H1 (cell line): ENCODE measurements around the gene GRK3. TPM values are rescaled to one million over a fixed set of nuclear protein-coding genes. Genes with fewer than 3 reads are reported as not detected.

Experiments used
- CTCF ChIA-PET: fragments of 300-600 bp; sonication (Branson Sonifier 250); formaldehyde crosslinking; loops from one replicate; lab custom pipeline; 2021; ENCODE audit not compliant: partially characterized antibody; lab: Charles Lee
- POLR2A ChIA-PET: fragments of 300-600 bp; sonication (Branson Sonifier 250); formaldehyde crosslinking; loops from one replicate; lab custom pipeline; 2021; ENCODE audit warnings: inconsistent platforms; ENCODE audit not compliant: partially characterized antibody; lab: Charles Lee
- DNase-seq, 2 experiments: peaks; one replicate each; pipeline versions ENCODE4 v3.0.0 to v3.0.0-alpha.2; 2010 to 2022; ENCODE audit warnings: low spot score in 2 of 2, low read depth in 1 of 2, mixed read lengths in 1 of 2
- FAIRE-seq: peaks from 2 replicates; lab custom pipeline; 2011; peaks lifted over from hg19 to GRCh38; lab: Jason Lieb, UNC
- H2AFZ ChIP-seq: 2 replicates; pipeline ENCODE4 v1.8.1; 2012; ENCODE audit warnings: low read length, inconsistent platforms
- H2AK5ac ChIP-seq: 2 replicates; pipeline ENCODE4 v1.6.1; 2013; ENCODE audit warnings: low read depth, low read length
- H2BK120ac ChIP-seq: replicated peaks from 2 replicates; pipeline ENCODE3; 2013; ENCODE audit warnings: low read depth, low read length, inconsistent platforms
- H2BK12ac ChIP-seq: 2 replicates; pipeline ENCODE4 v1.6.1; 2013; ENCODE audit warnings: low read depth, low read length
- H2BK15ac ChIP-seq: 2 replicates; pipeline ENCODE4 v1.6.1; 2013; ENCODE audit warnings: low read length
- H2BK20ac ChIP-seq: 2 replicates; pipeline ENCODE4 v1.6.1; 2013; ENCODE audit warnings: low read length
- H2BK5ac ChIP-seq: 2 replicates; pipeline ENCODE4 v1.6.1; 2013; ENCODE audit warnings: low read depth, low read length
- H3K14ac ChIP-seq: 2 replicates; pipeline ENCODE4 v1.6.1; 2013; ENCODE audit warnings: inconsistent platforms; ENCODE audit not compliant: insufficient read length
- H3K18ac ChIP-seq: 2 replicates; pipeline ENCODE4 v1.6.1; 2013; ENCODE audit warnings: low read length; ENCODE audit errors: extremely low read depth
- H3K23ac ChIP-seq: 2 replicates; pipeline ENCODE4 v1.6.1; 2013; ENCODE audit warnings: inconsistent platforms; ENCODE audit not compliant: insufficient read length
- H3K23me2 ChIP-seq: 2 replicates; pipeline ENCODE4 v1.6.1; 2013; ENCODE audit warnings: low read depth, low read length
- H3K27ac ChIP-seq: 2 replicates; pipeline ENCODE4 v1.6.1; 2011; ENCODE audit warnings: low read depth, low read length, inconsistent platforms
- H3K27me3 ChIP-seq, 4 experiments: replicated peaks in 1 of 4; 1 replicate in 1 of 4; 2 replicates in 3 of 4; pipeline versions ENCODE4 v1.6.1 to v1.8.1; 2011 to 2013; ENCODE audit warnings: low read length in 3 of 4, mild to moderate bottlenecking in 3 of 4, inconsistent platforms in 2 of 4, mixed read lengths in 2 of 4, moderate library complexity in 1 of 4; ENCODE audit not compliant: control insufficient read depth in 3 of 4, insufficient read depth in 3 of 4; ENCODE audit errors: extremely low read depth in 1 of 4
- H3K36me3 ChIP-seq, 4 experiments: 2 replicates each; pipeline versions ENCODE4 v1.6.1 to v1.8.1; 2011 to 2013; ENCODE audit warnings: mild to moderate bottlenecking in 4 of 4, low read length in 3 of 4, moderate library complexity in 2 of 4, control low read depth in 1 of 4, inconsistent platforms in 1 of 4; ENCODE audit not compliant: insufficient read depth in 4 of 4, control insufficient read depth in 2 of 4
- H3K4ac ChIP-seq: replicated peaks from 2 replicates; pipeline ENCODE3; 2013; ENCODE audit warnings: low read length, low read depth, mixed read lengths, inconsistent platforms; ENCODE audit not compliant: insufficient read length
- H3K4me1 ChIP-seq, 4 experiments: replicated peaks in 1 of 4; 1 replicate in 1 of 4; 2 replicates in 3 of 4; pipeline versions ENCODE4 v1.6.1 to v1.8.1; 2011 to 2013; ENCODE audit warnings: low read length in 3 of 4, inconsistent platforms in 2 of 4, mixed read lengths in 1 of 4; ENCODE audit not compliant: insufficient read depth in 4 of 4, control insufficient read depth in 3 of 4
- H3K4me2 ChIP-seq, 2 experiments: 2 replicates each; pipeline versions ENCODE4 v1.6.1 to v1.8.1; 2011 to 2013; ENCODE audit warnings: low read depth in 2 of 2, low read length in 2 of 2, control low read depth in 1 of 2, inconsistent platforms in 1 of 2, mild to moderate bottlenecking in 1 of 2; ENCODE audit not compliant: insufficient read depth in 1 of 2
- H3K4me3 ChIP-seq, 4 experiments: fragments of 200-600, 300-600 bp in 1 of 4; sonication (generic), shearing (Covaris generic), sonication (Bioruptor Twin) in 1 of 4; 2 replicates each; pipeline versions ENCODE4 v1.5.1 to v1.8.1; 2011 to 2016; ENCODE audit warnings: low read length in 4 of 4, low read depth in 3 of 4, control low read depth in 2 of 4, inconsistent platforms in 2 of 4, mild to moderate bottlenecking in 2 of 4, mixed read lengths in 1 of 4, moderate library complexity in 1 of 4; ENCODE audit not compliant: insufficient read depth in 2 of 4; ENCODE audit errors: extremely low read depth in 1 of 4
- H3K56ac ChIP-seq: replicated peaks from 2 replicates; pipeline ENCODE3; 2013; ENCODE audit warnings: low read depth, mild to moderate bottlenecking, mixed read lengths, low read length, inconsistent platforms; ENCODE audit not compliant: insufficient read length
- H3K79me1 ChIP-seq: 2 replicates; pipeline ENCODE4 v1.6.1; 2013; ENCODE audit warnings: low read depth, low read length, control low read depth
- H3K79me2 ChIP-seq, 2 experiments: 2 replicates each; pipeline versions ENCODE4 v1.6.1 to v1.8.1; 2012 to 2013; ENCODE audit warnings: low read length in 2 of 2, mild to moderate bottlenecking in 2 of 2, inconsistent platforms in 1 of 2; ENCODE audit not compliant: insufficient read depth in 2 of 2, control insufficient read depth in 1 of 2
- H3K9ac ChIP-seq, 4 experiments: replicated peaks in 1 of 4; 1 replicate in 1 of 4; 2 replicates in 3 of 4; pipeline versions ENCODE4 v1.6.1 to v1.8.1; 2011 to 2013; ENCODE audit warnings: low read depth in 3 of 4, low read length in 3 of 4, control low read depth in 2 of 4, mild to moderate bottlenecking in 2 of 4, moderate library complexity in 2 of 4, inconsistent platforms in 1 of 4; ENCODE audit errors: extremely low read depth in 1 of 4
- H3K9me3 ChIP-seq, 2 experiments: 2 replicates each; pipeline versions ENCODE4 v1.6.1 to v1.8.1; 2012 to 2013; ENCODE audit warnings: mild to moderate bottlenecking in 2 of 2, moderate library complexity in 2 of 2, control low read depth in 1 of 2, inconsistent platforms in 1 of 2, low read depth in 1 of 2, low read length in 1 of 2, mixed read lengths in 1 of 2; ENCODE audit not compliant: insufficient read depth in 2 of 2
- H4K20me1 ChIP-seq, 2 experiments: replicated peaks in 1 of 2; 2 replicates each; pipeline versions ENCODE3 to v1.8.1; 2011 to 2013; ENCODE audit warnings: inconsistent platforms in 2 of 2, low read length in 2 of 2, mild to moderate bottlenecking in 1 of 2; ENCODE audit not compliant: insufficient read depth in 2 of 2, control insufficient read depth in 1 of 2
- H4K5ac ChIP-seq: 2 replicates; pipeline ENCODE4 v1.6.1; 2013; ENCODE audit warnings: low read length, low read depth, mixed read lengths, inconsistent platforms; ENCODE audit not compliant: insufficient read length
- H4K8ac ChIP-seq: 2 replicates; pipeline ENCODE4 v1.8.0; 2013; ENCODE audit warnings: mild to moderate bottlenecking, moderate library complexity, low read length, inconsistent platforms; ENCODE audit not compliant: insufficient read depth; ENCODE audit errors: extremely low read depth
- H4K91ac ChIP-seq: replicated peaks from 2 replicates; pipeline ENCODE3; 2013; ENCODE audit warnings: low read length, mixed read lengths, inconsistent platforms; ENCODE audit not compliant: insufficient read length
- KDM4A ChIP-seq: IDR thresholded peaks from one replicate; pipeline ENCODE4 v1.7.1; 2012; ENCODE audit warnings: low read depth, mild to moderate bottlenecking, moderate library complexity, low read length, inconsistent platforms; ENCODE audit not compliant: severe bottlenecking
- PHF8 ChIP-seq: fragments of 200-600 bp; sonication (generic); conservative IDR thresholded peaks from 2 replicates; pipeline ENCODE4 v1.7.1; 2012; ENCODE audit warnings: low read depth, mild to moderate bottlenecking, inconsistent platforms, low read length, moderate library complexity
- RAD21 ChIP-seq, 2 experiments: IDR thresholded peaks in 1 of 2; conservative IDR thresholded peaks in 1 of 2; 2 replicates each; pipeline ENCODE4 v1.6.1; 2011; ENCODE audit warnings: low read depth in 2 of 2, low read length in 2 of 2, improper control_type of control experiment in 1 of 2, inconsistent platforms in 1 of 2, mild to moderate bottlenecking in 1 of 2, moderate library complexity in 1 of 2
- SAP30 ChIP-seq: fragments of 300-600 bp; sonication (generic); IDR thresholded peaks from 2 replicates; pipeline ENCODE4 v1.7.1; 2012; ENCODE audit warnings: low read length, moderate library complexity, mild to moderate bottlenecking, inconsistent platforms; ENCODE audit not compliant: insufficient read depth, insufficient replicate concordance
- SP1 ChIP-seq: IDR thresholded peaks from 2 replicates; pipeline ENCODE4 v1.6.1; 2011; ENCODE audit warnings: low read depth, low read length
- SRF ChIP-seq: IDR thresholded peaks from 2 replicates; pipeline ENCODE4 v1.6.1; 2011; ENCODE audit warnings: mild to moderate bottlenecking, low read depth, low read length, moderate library complexity
- WGBS, 2 experiments: shearing (Covaris generic) in 1 of 2; methylation state at CpG; one replicate each; pipeline versions ENCODE4 v1.1.6 to v1.1.7; 2013 to 2015; ENCODE audit warnings: low lambda C conversion rate in 2 of 2, mixed read lengths in 2 of 2, inconsistent platforms in 1 of 2, low coverage in 1 of 2, missing lambda C conversion rate in 1 of 2; ENCODE audit not compliant: insufficient replicate concordance in 2 of 2, insufficient coverage in 1 of 2, insufficient read length in 1 of 2; ENCODE audit errors: extremely low coverage in 1 of 2, missing lambda C conversion rate in 1 of 2; 5-methylcytosine and 5-hydroxymethylcytosine counted together
- polyA plus RNA-seq, 7 experiments: library from polyadenylated mRNA; depleted of rRNA in 3 of 7; stranded (reverse) in 5 of 7; unstranded in 2 of 7; fragments of >200 nt in 5 of 7; fragments of 200-250 nt in 2 of 7; gene quantifications; 1 replicate in 5 of 7; 2 replicates in 1 of 7; 4 replicates in 1 of 7; pipeline versions ENCODE4 v1.2.1 to v1.2.3, GENCODE V29; 2011 to 2013; ENCODE audit warnings: missing spikeins in 2 of 7, mixed read lengths in 2 of 7
- total RNA-seq: library from RNA; stranded (reverse); fragmentation: NEBNext Ultra II Directional; extraction: Animal tissue kit (Norgen Biotek cat#: 25700); gene quantifications from 2 replicates; pipeline ENCODE4 v1.2.1, GENCODE V29; 2021
- TF ChIP-seq, protein P1 (sequence below), 3 experiments: IDR thresholded peaks; 1 replicate in 2 of 3; 2 replicates in 1 of 3; pipeline versions ENCODE4 v1.5.1 to v1.6.1; 2011; ENCODE audit warnings: low read length in 3 of 3, mild to moderate bottlenecking in 3 of 3, inconsistent platforms in 2 of 3, low read depth in 1 of 3, moderate library complexity in 1 of 3; ENCODE audit not compliant: insufficient read depth in 1 of 3; ENCODE audit errors: control extremely low read depth in 1 of 3

The GRK3 gene
- total and polyA plus RNA-seq, 2 of the 8 experiments (the other 6 are each of a cell fraction or from before 2014, with no cell fraction given) = 7.5 to 35.3 TPM

DNA sequence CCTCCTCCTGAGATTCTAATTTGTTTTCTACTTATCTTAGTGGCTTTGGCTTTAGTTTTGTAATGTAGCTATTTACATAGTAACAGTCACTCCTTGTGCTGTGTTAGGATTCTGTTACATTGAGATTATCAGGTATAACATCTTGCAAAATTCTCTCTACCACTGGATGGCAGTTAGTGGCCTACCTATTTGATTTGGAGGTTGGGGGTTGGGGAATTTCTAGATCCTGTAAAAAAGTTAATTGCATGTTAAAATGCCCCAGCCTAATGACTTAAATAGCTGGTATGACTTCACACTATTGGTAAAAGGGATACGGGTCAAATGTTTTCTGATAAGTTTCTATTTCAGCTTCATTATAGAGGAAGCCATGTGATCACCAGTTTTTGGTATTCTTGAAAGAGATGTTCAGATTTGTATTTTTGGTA, 2.8 kb downstream of the GRK3 start:
- no peak overlapping the region for H4K91ac ChIP-seq
- ChIA-PET CTCF (interaction anchor here (0.9 to 1.4 kb wide), 5 partner anchors 10 to 196 kb away, joined by 3 read pairs; no protein-coding TSS in a partner anchor), POLR2A (interaction anchor here (0.7 kb wide), 1 partner anchor 755 kb away, joined by 4 read pairs; no protein-coding TSS in a partner anchor)
- no peak overlapping the region for H2BK5ac ChIP-seq
- H3K56ac ChIP-seq = no peak overlapping the region
- peaks cover 4 to 17% (median 13%) of the 10 kb centered on the region in 4 experiments; a peak in 6 of 7 replicates for H3K4me1 ChIP-seq
- no peak overlapping the region for H2BK120ac ChIP-seq
- H2BK15ac ChIP-seq = no peak overlapping the region
- no peak overlapping the region for H2BK12ac ChIP-seq
- no peak overlapping the region for H2AK5ac ChIP-seq
- peaks cover 6 to 66% of the 10 kb centered on the region in 2 experiments for H3K79me2 ChIP-seq
- no peak overlapping the region for H3K18ac ChIP-seq
- peaks cover 0 to 2% of the 10 kb centered on the region in 2 experiments for H4K20me1 ChIP-seq
- no peak overlapping the region for H2AFZ ChIP-seq
- H3K27me3 ChIP-seq = peaks cover 0 to 13% (median 3%) of the 10 kb centered on the region in 4 experiments; a peak in 2 of 7 replicates
- H3K14ac ChIP-seq = no peak overlapping the region
- H3K23me2 ChIP-seq = peaks cover 13% of the 10 kb centered on the region; the same call in 1 of the 2 replicates
- no peak overlapping the region for H3K9ac ChIP-seq
- 62% methylated on average over 1 of the region's 1 CpG; no CpG with 5 or more reads in 1 of the 2 experiments for WGBS, 2 experiments
- H3K36me3 ChIP-seq = no peaks in the 10 kb centered on the region
- H3K23ac ChIP-seq = no peak overlapping the region
- peak overlapping the region in 1 of 4 experiments; percentile 100; a peak in 2 of 8 replicates for H3K4me3 ChIP-seq
- no peak overlapping the region for H3K27ac ChIP-seq
- FAIRE-seq (peak; percentile 82), DNase-seq (no peak)
- H4K8ac ChIP-seq = no peak overlapping the region
- H2BK20ac ChIP-seq = no peak overlapping the region
- H4K5ac ChIP-seq = no peak overlapping the region
- H3K4ac ChIP-seq = no peak overlapping the region
- H3K9me3 ChIP-seq = no peaks in the 10 kb centered on the region
- TF ChIP-seq, protein P1, sequence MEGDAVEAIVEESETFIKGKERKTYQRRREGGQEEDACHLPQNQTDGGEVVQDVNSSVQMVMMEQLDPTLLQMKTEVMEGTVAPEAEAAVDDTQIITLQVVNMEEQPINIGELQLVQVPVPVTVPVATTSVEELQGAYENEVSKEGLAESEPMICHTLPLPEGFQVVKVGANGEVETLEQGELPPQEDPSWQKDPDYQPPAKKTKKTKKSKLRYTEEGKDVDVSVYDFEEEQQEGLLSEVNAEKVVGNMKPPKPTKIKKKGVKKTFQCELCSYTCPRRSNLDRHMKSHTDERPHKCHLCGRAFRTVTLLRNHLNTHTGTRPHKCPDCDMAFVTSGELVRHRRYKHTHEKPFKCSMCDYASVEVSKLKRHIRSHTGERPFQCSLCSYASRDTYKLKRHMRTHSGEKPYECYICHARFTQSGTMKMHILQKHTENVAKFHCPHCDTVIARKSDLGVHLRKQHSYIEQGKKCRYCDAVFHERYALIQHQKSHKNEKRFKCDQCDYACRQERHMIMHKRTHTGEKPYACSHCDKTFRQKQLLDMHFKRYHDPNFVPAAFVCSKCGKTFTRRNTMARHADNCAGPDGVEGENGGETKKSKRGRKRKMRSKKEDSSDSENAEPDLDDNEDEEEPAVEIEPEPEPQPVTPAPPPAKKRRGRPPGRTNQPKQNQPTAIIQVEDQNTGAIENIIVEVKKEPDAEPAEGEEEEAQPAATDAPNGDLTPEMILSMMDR (IDR thresholded peaks at IDR 0.05; ENCODE audit: control extremely low read depth in 1 of 3, insufficient read depth in 1 of 3, low read depth in 1 of 3, low read length in 3 of 3) = peak in 1 of 3 experiments; percentile 8; a peak in 2 of 4 replicates
- TF ChIP-seq SP1 (no peak), SRF (no peak), RAD21 (IDR thresholded peaks at IDR 0.05 in 1 of 2, conservative IDR thresholded peaks at IDR 0.05 in 1 of 2; ENCODE audit: low read depth in 2 of 2, low read length in 2 of 2) (peak; percentile 39 to 46; a peak in 3 of 4 replicates), KDM4A (no peak), SAP30 (no peak), PHF8 (no peak)
- peaks cover 6% of the 10 kb centered on the region for H3K79me1 ChIP-seq
- peak overlapping the region in 1 of 2 experiments; percentile 96; a peak in 3 of 4 replicates for H3K4me2 ChIP-seq
